SU-DHL-6 (cell line): ENCODE results near the gene HORMAD2.
"Not testable (repeated sequence)": the region's sequence is repeated elsewhere in the genome, so short reads cannot be mapped to it uniquely, and the experiment has no call there.

Source experiments
- H2AFZ ChIP-seq: fragments of 200-600 bp; sonication (generic); 2 replicates; pipeline ENCODE4 v1.6.1; 2014; ENCODE audit warnings: low read depth, mild to moderate bottlenecking, moderate library complexity, mixed read lengths, antibody characterized with exemption, low read length; ENCODE audit not compliant: severe bottlenecking
- H3F3A ChIP-seq: fragments of 200-600 bp; shearing (Covaris generic); 2 replicates; pipeline ENCODE4 v1.6.0; 2016; ENCODE audit warnings: antibody characterized with exemption, mild to moderate bottlenecking; ENCODE audit not compliant: insufficient read depth
- H3K27ac ChIP-seq: fragments of 200-600 bp; sonication (generic); 2 replicates; pipeline ENCODE4 v1.5.1; 2016; ENCODE audit warnings: low read depth, mild to moderate bottlenecking, low read length, moderate library complexity, mixed read lengths
- H3K27me3 ChIP-seq: fragments of 200-600 bp; sonication (generic), shearing (Covaris generic); 2 replicates; pipeline ENCODE4 v1.6.0; 2014; ENCODE audit warnings: mild to moderate bottlenecking, low read length
- H3K36me3 ChIP-seq: fragments of 200-600 bp; sonication (generic); 2 replicates; pipeline ENCODE4 v1.6.1; 2014; ENCODE audit warnings: mild to moderate bottlenecking, low read length, mixed read lengths
- H3K4me2 ChIP-seq: fragments of 300-600, 200-600 bp; shearing (Covaris generic), sonication (generic); 2 replicates; pipeline ENCODE4 v1.6.0; 2014; ENCODE audit warnings: low read length, low read depth, mild to moderate bottlenecking; ENCODE audit not compliant: poor library complexity, severe bottlenecking
- H3K4me3 ChIP-seq: fragments of 200-600 bp; sonication (generic); 2 replicates; pipeline ENCODE4 v1.5.1; 2014; ENCODE audit warnings: antibody characterized with exemption, low read length, mild to moderate bottlenecking, mixed read lengths; ENCODE audit not compliant: insufficient read depth, poor library complexity, severe bottlenecking
- H3K79me2 ChIP-seq: fragments of 200-600 bp; sonication (generic); 2 replicates; pipeline ENCODE4 v1.6.1; 2014; ENCODE audit warnings: mild to moderate bottlenecking, low read length, moderate library complexity; ENCODE audit not compliant: insufficient read depth
- H3K9ac ChIP-seq: fragments of 200-600 bp; sonication (generic); 2 replicates; pipeline ENCODE4 v1.7.0; 2014; ENCODE audit warnings: mild to moderate bottlenecking, low read length
- H3K9me2 ChIP-seq: fragments of 200-600 bp; sonication (generic); replicated peaks from 2 replicates; pipeline ENCODE4 v1.6.1; 2014; ENCODE audit warnings: low read length; ENCODE audit not compliant: insufficient read depth
- H3K9me3 ChIP-seq: fragments of 200-600 bp; sonication (generic); 2 replicates; pipeline ENCODE4 v1.6.1; 2014; ENCODE audit warnings: low read length, mixed read lengths; ENCODE audit not compliant: insufficient read depth
- H4K20me1 ChIP-seq: fragments of 200-600 bp; sonication (generic); 2 replicates; pipeline ENCODE4 v1.6.1; 2014; ENCODE audit warnings: low read depth, mild to moderate bottlenecking, antibody characterized with exemption, low read length, moderate library complexity, mixed read lengths
- CTCF ChIP-seq: fragments of 200-600 bp; sonication (generic); IDR thresholded peaks from one replicate; pipeline ENCODE4 v1.5.1; 2017; ENCODE audit warnings: antibody characterized with exemption, mild to moderate bottlenecking, low read length, moderate library complexity; ENCODE audit not compliant: insufficient read depth, poor library complexity, severe bottlenecking
- EZH2phosphoT487 ChIP-seq: fragments of 200-600 bp; sonication (generic), shearing (Covaris generic); conservative IDR thresholded peaks from 2 replicates; pipeline ENCODE4 v1.6.1; 2018; ENCODE audit warnings: mild to moderate bottlenecking, antibody characterized with exemption, low read length, moderate library complexity, mixed read lengths

HORMAD2 gene

GRCh38 chr22:30212996-30213441 lies 132.8 kb downstream of the HORMAD2 start:
- H3K27me3 ChIP-seq: no peaks in the 10 kb centered on the region
- no peak overlapping the region for H3K4me3 ChIP-seq
- no peaks in the 10 kb centered on the region for H3K79me2 ChIP-seq
- H3K4me2 ChIP-seq: no peak overlapping the region
- H3K9me2 ChIP-seq: no peaks in the 10 kb centered on the region
- TF ChIP-seq EZH2phosphoT487: no peak
- TF ChIP-seq CTCF: no peak
- no peak overlapping the region for H3K27ac ChIP-seq
- H3K9ac ChIP-seq: no peak overlapping the region
- H3K36me3 ChIP-seq: no peaks in the 10 kb centered on the region
- no peaks in the 10 kb centered on the region for H3K9me3 ChIP-seq
- no peak overlapping the region for H2AFZ ChIP-seq
- no peaks in the 10 kb centered on the region for H3F3A ChIP-seq
- no peaks in the 10 kb centered on the region for H4K20me1 ChIP-seq

GRCh38 chr22:30214703-30215407 lies 134.6 kb downstream of the HORMAD2 start:
- H3K4me3 ChIP-seq: no peak overlapping the region
- no peaks in the 10 kb centered on the region for H3K27me3 ChIP-seq
- no peaks in the 10 kb centered on the region for H3K79me2 ChIP-seq
- H3K36me3 ChIP-seq: no peaks in the 10 kb centered on the region
- H3K9ac ChIP-seq: no peak overlapping the region
- no peaks in the 10 kb centered on the region for H3K9me2 ChIP-seq
- no peaks in the 10 kb centered on the region for H4K20me1 ChIP-seq
- TF ChIP-seq EZH2phosphoT487 (no peak), CTCF (no peak)
- H3K27ac ChIP-seq: no peak overlapping the region
- no peaks in the 10 kb centered on the region for H3F3A ChIP-seq
- no peaks in the 10 kb centered on the region for H3K9me3 ChIP-seq
- H2AFZ ChIP-seq: no peak overlapping the region
- H3K4me2 ChIP-seq: no peak overlapping the region

GRCh38 chr22:30216272-30216671 lies 136.0 kb downstream of the HORMAD2 start:
- H4K20me1 ChIP-seq, H3K27me3 ChIP-seq, H3K9me2 ChIP-seq, H3K36me3 ChIP-seq, H3K4me3 ChIP-seq, H3K4me2 ChIP-seq, H3F3A ChIP-seq, H2AFZ ChIP-seq, H3K9ac ChIP-seq, H3K79me2 ChIP-seq, H3K9me3 ChIP-seq, H3K27ac ChIP-seq: not testable (repeated sequence)

GRCh38 chr22:30216710-30217109 lies 136.4 kb downstream of the HORMAD2 start:
- no peak overlapping the region for H3K4me2 ChIP-seq
- TF ChIP-seq CTCF (no peak), EZH2phosphoT487 (no peak)
- H2AFZ ChIP-seq: no peak overlapping the region
- H3K36me3 ChIP-seq: no peaks in the 10 kb centered on the region
- no peaks in the 10 kb centered on the region for H3K27me3 ChIP-seq
- no peak overlapping the region for H3K27ac ChIP-seq
- H3K79me2 ChIP-seq: no peaks in the 10 kb centered on the region
- H3K9me3 ChIP-seq: no peaks in the 10 kb centered on the region
- H4K20me1 ChIP-seq: no peaks in the 10 kb centered on the region
- no peak overlapping the region for H3K9ac ChIP-seq
- H3F3A ChIP-seq: no peaks in the 10 kb centered on the region
- H3K4me3 ChIP-seq: no peak overlapping the region
- no peaks in the 10 kb centered on the region for H3K9me2 ChIP-seq
